IMR-90 (cell line): ENCODE data around the gene ANO10. TPM values are rescaled to one million over a fixed set of nuclear protein-coding genes. Genes with fewer than 3 reads are reported as not detected.

Source experiments
- ATAC-seq: fragments of 200-7000 bp; cut with Tn5 transposase; 2 replicates; pipeline ENCODE4 v1.9.1; 2020; ENCODE audit warnings: low read depth, mild to moderate bottlenecking, moderate library complexity
- BruUV-seq: library from RNA; stranded (reverse); fragments of 400-500 nt; replicated peaks from 2 replicates; lab custom pipeline; 2021; lab: Mats Ljungman, UMichigan
- CTCF ChIA-PET: fragments of 300-600 bp; formaldehyde crosslinking; extraction: SDS; loops from one replicate; lab custom pipeline; 2021; ENCODE audit warnings: antibody characterized with exemption; lab: Yijun Ruan, JAX
- POLR2A ChIA-PET: fragments of 300-600 bp; sonication (Branson Sonifier 250); formaldehyde crosslinking; loops from one replicate; lab custom pipeline; 2022; ENCODE audit warnings: antibody characterized with exemption; ENCODE audit not compliant: unreplicated experiment; lab: Charles Lee
- DNase-seq: peaks from one replicate; pipeline ENCODE4 v3.0.0; 2013
- H2AFZ ChIP-seq: replicated peaks from 2 replicates; pipeline ENCODE3; 2013; ENCODE audit warnings: low read length, mild to moderate bottlenecking; ENCODE audit not compliant: poor library complexity
- H2AK5ac ChIP-seq: 2 replicates; pipeline ENCODE4 v1.6.1; 2013; ENCODE audit warnings: low read depth, low read length, inconsistent platforms
- H2AK9ac ChIP-seq: replicated peaks from 2 replicates; pipeline ENCODE3; 2013; ENCODE audit warnings: mild to moderate bottlenecking, low read depth, low read length, moderate library complexity; ENCODE audit not compliant: poor library complexity
- H2BK120ac ChIP-seq: 2 replicates; pipeline ENCODE4 v1.6.1; 2013; ENCODE audit warnings: low read depth, low read length, inconsistent platforms
- H2BK15ac ChIP-seq: 3 replicates; pipeline ENCODE4 v1.6.1; 2013; ENCODE audit warnings: low read depth, low read length, inconsistent platforms
- H2BK20ac ChIP-seq: 2 replicates; pipeline ENCODE4 v1.6.1; 2013; ENCODE audit warnings: low read depth, mild to moderate bottlenecking, inconsistent platforms, low read length, moderate library complexity
- H2BK5ac ChIP-seq: 2 replicates; pipeline ENCODE4 v1.6.1; 2013; ENCODE audit warnings: mild to moderate bottlenecking, low read depth, low read length, inconsistent platforms; ENCODE audit not compliant: poor library complexity, severe bottlenecking
- H3K14ac ChIP-seq: replicated peaks from 2 replicates; pipeline ENCODE4 v1.6.1; 2013; ENCODE audit warnings: low read depth, low read length, inconsistent platforms
- H3K18ac ChIP-seq: 2 replicates; pipeline ENCODE4 v1.6.1; 2013; ENCODE audit warnings: low read depth, low read length, control low read depth
- H3K23ac ChIP-seq: 2 replicates; pipeline ENCODE4 v1.6.1; 2013; ENCODE audit warnings: low read depth, low read length, inconsistent platforms
- H3K27ac ChIP-seq: 2 replicates; pipeline ENCODE4 v1.5.1; 2013; ENCODE audit warnings: mild to moderate bottlenecking, control low read depth, low read length; ENCODE audit not compliant: insufficient read depth
- H3K27me3 ChIP-seq: 2 replicates; pipeline ENCODE4 v1.6.1; 2013; ENCODE audit warnings: low read length; ENCODE audit not compliant: control insufficient read depth, insufficient read depth
- H3K36me3 ChIP-seq: 2 replicates; pipeline ENCODE4 v1.6.1; 2013; ENCODE audit warnings: low read length, mixed read lengths; ENCODE audit not compliant: control insufficient read depth, insufficient read depth
- H3K4ac ChIP-seq: 2 replicates; pipeline ENCODE4 v1.6.1; 2013; ENCODE audit warnings: low read depth, low read length, inconsistent platforms
- H3K4me1 ChIP-seq: 2 replicates; pipeline ENCODE4 v1.6.1; 2013; ENCODE audit warnings: low read length, mixed read lengths; ENCODE audit not compliant: control insufficient read depth, insufficient read depth
- H3K4me2 ChIP-seq: 2 replicates; pipeline ENCODE4 v1.6.1; 2013; ENCODE audit warnings: low read depth, mild to moderate bottlenecking, control low read depth, low read length, moderate library complexity
- H3K4me3 ChIP-seq: 2 replicates; pipeline ENCODE4 v1.5.1; 2013; ENCODE audit warnings: low read depth, mild to moderate bottlenecking, control low read depth, low read length, moderate library complexity; ENCODE audit not compliant: insufficient read depth
- H3K56ac ChIP-seq: 2 replicates; pipeline ENCODE4 v1.6.1; 2013; ENCODE audit warnings: low read length, inconsistent platforms; ENCODE audit not compliant: insufficient read depth; ENCODE audit errors: extremely low read depth
- H3K79me1 ChIP-seq, 2 experiments: 2 replicates each; pipeline ENCODE4 v1.6.1; 2013; ENCODE audit warnings: low read length in 2 of 2, inconsistent platforms in 1 of 2, low read depth in 1 of 2
- H3K9ac ChIP-seq: 2 replicates; pipeline ENCODE4 v1.6.1; 2013; ENCODE audit warnings: low read depth, low read length, control low read depth
- H3K9me1 ChIP-seq: 2 replicates; pipeline ENCODE4 v1.6.1; 2013; ENCODE audit warnings: low read length, inconsistent platforms; ENCODE audit not compliant: insufficient read depth
- H3K9me3 ChIP-seq: 2 replicates; pipeline ENCODE4 v1.6.1; 2013; ENCODE audit warnings: low read length; ENCODE audit not compliant: control insufficient read depth, insufficient read depth
- H4K20me1 ChIP-seq: 2 replicates; pipeline ENCODE4 v1.6.1; 2013; ENCODE audit warnings: low read length, inconsistent platforms; ENCODE audit not compliant: insufficient read depth
- H4K5ac ChIP-seq: 2 replicates; pipeline ENCODE4 v1.6.1; 2013; ENCODE audit warnings: mild to moderate bottlenecking, low read depth, low read length, control low read depth
- H4K8ac ChIP-seq, 2 experiments: 2 replicates each; pipeline ENCODE4 v1.6.1; 2013; ENCODE audit warnings: low read depth in 2 of 2, low read length in 2 of 2, control low read depth in 1 of 2, inconsistent platforms in 1 of 2
- H4K91ac ChIP-seq: 2 replicates; pipeline ENCODE4 v1.6.1; 2013; ENCODE audit warnings: low read depth, low read length, inconsistent platforms; ENCODE audit not compliant: insufficient read depth
- CEBPB ChIP-seq: IDR thresholded peaks from 2 replicates; pipeline ENCODE4 v1.6.1; 2012; ENCODE audit warnings: low read depth, low read length, improper control_type of control experiment
- MXI1 ChIP-seq: IDR thresholded peaks from 2 replicates; pipeline ENCODE4 v1.6.1; 2012; ENCODE audit warnings: low read depth, mild to moderate bottlenecking, low read length, moderate library complexity, borderline replicate concordance
- WGBS, 2 experiments: methylation state at CpG; one replicate each; pipeline versions ENCODE4 v1.1.5 to v1.1.7; 2013; ENCODE audit warnings: missing lambda C conversion rate in 2 of 2; ENCODE audit not compliant: insufficient read length in 1 of 2; ENCODE audit errors: extremely low coverage in 2 of 2; 5-methylcytosine and 5-hydroxymethylcytosine counted together
- dilution Hi-C: fragments of 300-500 bp; cut with HindIII; formaldehyde crosslinking; loops from one replicate; pipeline ENCODE4 v1.14.3; 2018; ENCODE audit warnings: low sequenced_read_pairs; ENCODE audit not compliant: unreplicated experiment
- in situ Hi-C: fragments of 300-500 bp; cut with MboI; formaldehyde crosslinking; loops from 3 replicates; pipeline ENCODE4 v1.14.3; 2019; ENCODE audit warnings: low sequenced_read_pairs, inconsistent platforms, mixed read lengths
- intact Hi-C: fragments of 100-400 bp; cut with micrococcal nuclease; formaldehyde crosslinking; loops from 2 replicates; pipeline ENCODE4 v1.10.0; 2022
- polyA plus RNA-seq, 3 experiments: library from polyadenylated mRNA; depleted of rRNA; stranded (reverse); fragments of >200 nt; gene quantifications; 2 replicates each; pipeline ENCODE4 v1.2.3, GENCODE V29; 2012; ENCODE audit warnings: low replicate concordance in 1 of 3
- total RNA-seq: library from RNA; depleted of rRNA; stranded (reverse); fragments of >200 nt; gene quantifications from 2 replicates; pipeline ENCODE4 v1.2.3, GENCODE V29; 2012

ANO10 gene
- total and polyA plus RNA-seq, 2 of the 4 experiments (the other 2 are of a cell fraction) = 28.5 to 41.6 TPM

DNA sequence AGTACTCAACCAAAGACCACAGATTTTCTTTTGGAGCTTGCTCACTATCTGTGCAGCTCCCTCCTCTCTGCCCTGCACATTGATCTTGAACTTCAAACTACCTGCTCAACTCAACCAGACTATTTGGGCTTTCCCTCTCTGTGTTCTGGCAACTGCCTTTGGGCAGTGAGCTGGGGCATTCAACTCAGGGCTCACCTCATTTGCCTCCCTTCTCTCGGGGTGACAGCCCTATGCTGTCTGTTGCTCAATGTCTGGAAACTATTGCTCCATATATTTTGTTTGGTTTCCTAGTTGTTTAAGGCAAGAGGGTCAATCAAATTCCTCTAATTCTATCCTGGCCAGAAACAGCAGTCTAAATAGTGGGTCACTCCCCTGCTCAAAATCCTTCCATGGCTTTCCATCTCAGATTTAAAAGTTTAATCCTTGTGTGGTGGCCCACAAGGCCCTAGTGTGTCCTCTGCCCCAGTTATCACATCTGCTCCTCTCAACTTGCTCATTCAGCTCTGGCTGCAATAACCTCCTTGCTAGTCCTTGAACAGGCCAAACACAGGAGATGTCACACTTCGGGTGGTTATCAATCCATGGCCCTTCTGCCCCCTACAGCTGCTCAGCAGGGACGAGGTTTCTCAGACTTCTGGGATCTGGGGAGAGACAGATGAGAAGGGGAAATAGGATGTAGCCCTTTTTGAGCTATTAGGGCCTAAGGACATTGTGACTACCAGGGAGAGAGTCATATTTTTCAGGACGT is 267.7 kb downstream of the ANO10 start:
- 100% methylated on average over 1 of the region's 4 CpGs; no CpG with 5 or more reads in 1 of the 2 experiments for WGBS, 2 experiments

More for the DNA sequence above, 267.7 kb downstream of the ANO10 start:
- Histone ChIP-seq H3K27ac (no peak overlapping the region), H3K9ac (no peak overlapping the region), H3K9me1 (no peaks in the 10 kb centered on the region), H3K18ac (no peak overlapping the region), H2BK5ac (no peak overlapping the region), H3K56ac (no peak overlapping the region), H2AK9ac (no peak overlapping the region), H4K5ac (no peak overlapping the region), H3K4ac (no peak overlapping the region), H2BK15ac (no peak overlapping the region), H3K9me3 (peaks cover 15% of the 10 kb centered on the region), H3K27me3 (no peaks in the 10 kb centered on the region), H3K36me3 (peaks cover 10% of the 10 kb centered on the region), H2BK20ac (no peak overlapping the region), H3K4me3 (no peak overlapping the region), H3K4me1 (no peaks in the 10 kb centered on the region), H2BK120ac (no peak overlapping the region), H4K91ac (no peak overlapping the region), H3K23ac (no peak overlapping the region), H3K79me1 (peaks cover 3 to 7% of the 10 kb centered on the region in 2 experiments; a peak in 2 of 4 replicates), H4K8ac (no peak overlapping the region), H2AFZ (no peak overlapping the region), H2AK5ac (no peak overlapping the region), H3K14ac (no peak overlapping the region), H4K20me1 (no peaks in the 10 kb centered on the region), H3K4me2 (no peak overlapping the region)
- POLR2A ChIA-PET = no interaction called here
- in situ Hi-C loops = no loop called here
- BruUV-seq = no TSS peak
- TF ChIP-seq MXI1 (no peak), CEBPB (peak; percentile 19; the same call in 1 of the 2 replicates)
- intact Hi-C loops = no loop called here
- CTCF ChIA-PET = no interaction called here
- no peak for ATAC-seq
- no peak for DNase-seq
- dilution Hi-C loops = no loop called here
